KMS-11 (cell line): ENCODE results near the gene ICE1.

Experiments used
- H2AFZ ChIP-seq: fragments of 200-600 bp; sonication (generic); 2 replicates; pipeline ENCODE4 v1.6.1; 2016; ENCODE audit warnings: antibody characterized with exemption, mixed run types, low read depth
- H3K27ac ChIP-seq: fragments of 200-600 bp; sonication (generic); 2 replicates; pipeline ENCODE4 v1.6.1; 2016; ENCODE audit warnings: mild to moderate bottlenecking, mixed run types
- H3K27me3 ChIP-seq: fragments of 200-600 bp; sonication (generic); 2 replicates; pipeline ENCODE4 v1.6.1; 2017; ENCODE audit warnings: mild to moderate bottlenecking, low read depth, mixed run types, moderate library complexity; ENCODE audit not compliant: insufficient read depth
- H3K36me3 ChIP-seq: fragments of 200-600 bp; sonication (generic); 2 replicates; pipeline ENCODE4 v1.6.1; 2017; ENCODE audit warnings: mild to moderate bottlenecking, mixed run types; ENCODE audit not compliant: insufficient read depth
- H3K4me1 ChIP-seq: fragments of 200-600 bp; sonication (generic); 2 replicates; pipeline ENCODE4 v1.6.1; 2016; ENCODE audit warnings: mild to moderate bottlenecking, low read depth, mixed run types; ENCODE audit not compliant: poor library complexity, severe bottlenecking
- H3K4me2 ChIP-seq: fragments of 200-600 bp; sonication (generic); 2 replicates; pipeline ENCODE4 v1.7.0; 2016; ENCODE audit warnings: mild to moderate bottlenecking, mixed run types
- H3K4me3 ChIP-seq: fragments of 200-600 bp; sonication (generic); IDR thresholded peaks from 2 replicates; pipeline ENCODE4 v1.6.1; 2017; ENCODE audit warnings: low read depth, low read length, mixed read lengths; ENCODE audit not compliant: insufficient read depth
- H3K79me2 ChIP-seq: fragments of 200-600 bp; sonication (generic); 2 replicates; pipeline ENCODE4 v1.6.1; 2016; ENCODE audit warnings: low read depth, mixed run types; ENCODE audit not compliant: insufficient read depth
- H3K9ac ChIP-seq: fragments of 200-600 bp; sonication (generic); 2 replicates; pipeline ENCODE4 v1.6.1; 2016; ENCODE audit warnings: mild to moderate bottlenecking, mixed run types
- H4K20me1 ChIP-seq: fragments of 200-600 bp; sonication (generic); 2 replicates; pipeline ENCODE4 v1.6.1; 2016; ENCODE audit warnings: mild to moderate bottlenecking, mixed run types; ENCODE audit not compliant: insufficient read depth
- CTCF ChIP-seq: fragments of 200-600 bp; sonication (generic); conservative IDR thresholded peaks from 2 replicates; pipeline ENCODE4 v1.6.1; 2017; ENCODE audit warnings: low read depth, mild to moderate bottlenecking, antibody characterized with exemption, low read length, moderate library complexity, mixed read lengths

ICE1 gene

GRCh38 chr5:5466227-5466626 is 43.8 kb downstream of the ICE1 start:
- no peak overlapping the region for H3K4me2 ChIP-seq
- H3K27ac ChIP-seq = no peak overlapping the region
- peaks cover 10% of the 10 kb centered on the region; the same call in 1 of the 2 replicates for H3K36me3 ChIP-seq
- no peak for TF ChIP-seq CTCF
- peaks cover 7% of the 10 kb centered on the region for H3K4me1 ChIP-seq
- no peak overlapping the region for H3K9ac ChIP-seq
- H3K4me3 ChIP-seq = no peak overlapping the region
- H4K20me1 ChIP-seq = no peaks in the 10 kb centered on the region; the same call in 1 of the 2 replicates
- no peaks in the 10 kb centered on the region for H3K27me3 ChIP-seq
- H3K79me2 ChIP-seq = no peaks in the 10 kb centered on the region
- H2AFZ ChIP-seq = no peak overlapping the region

GRCh38 chr5:5467737-5468136 is 45.3 kb downstream of the ICE1 start:
- Histone ChIP-seq H3K4me1 (peaks cover 7% of the 10 kb centered on the region), H3K79me2 (no peaks in the 10 kb centered on the region), H4K20me1 (no peaks in the 10 kb centered on the region; the same call in 1 of the 2 replicates), H2AFZ (no peak overlapping the region), H3K9ac (no peak overlapping the region), H3K4me2 (no peak overlapping the region), H3K4me3 (no peak overlapping the region), H3K27me3 (no peaks in the 10 kb centered on the region), H3K27ac (no peak overlapping the region), H3K36me3 (0 out of 2 replicates have a peak, but pooled peaks cover 5% of the 10 kb centered on the region)
- TF ChIP-seq CTCF = no peak

GRCh38 chr5:5470933-5471332 is 48.5 kb downstream of the ICE1 start:
- H3K27me3 ChIP-seq = no peaks in the 10 kb centered on the region
- H3K4me3 ChIP-seq = no peak overlapping the region
- H3K4me1 ChIP-seq = peaks cover 7% of the 10 kb centered on the region
- no peak overlapping the region for H2AFZ ChIP-seq
- H3K79me2 ChIP-seq = no peaks in the 10 kb centered on the region
- no peaks in the 10 kb centered on the region; the same call in 1 of the 2 replicates for H4K20me1 ChIP-seq
- no peak for TF ChIP-seq CTCF
- H3K27ac ChIP-seq = no peak overlapping the region
- no peak overlapping the region for H3K9ac ChIP-seq
- H3K36me3 ChIP-seq = 0 out of 2 replicates have a peak, but pooled peaks cover 5% of the 10 kb centered on the region
- no peak overlapping the region for H3K4me2 ChIP-seq

GRCh38 chr5:5473226-5473625 is 50.7 kb downstream of the ICE1 start:
- Histone ChIP-seq H3K4me1 (peaks cover 7% of the 10 kb centered on the region), H3K4me3 (no peak overlapping the region), H3K4me2 (no peak overlapping the region), H4K20me1 (no peaks in the 10 kb centered on the region), H3K9ac (no peak overlapping the region), H3K36me3 (no peaks in the 10 kb centered on the region), H2AFZ (no peak overlapping the region), H3K79me2 (no peaks in the 10 kb centered on the region), H3K27ac (no peak overlapping the region), H3K27me3 (no peaks in the 10 kb centered on the region)
- no peak for TF ChIP-seq CTCF
